ENCODE data around the gene BCO2.

BCO2 gene

DNA sequence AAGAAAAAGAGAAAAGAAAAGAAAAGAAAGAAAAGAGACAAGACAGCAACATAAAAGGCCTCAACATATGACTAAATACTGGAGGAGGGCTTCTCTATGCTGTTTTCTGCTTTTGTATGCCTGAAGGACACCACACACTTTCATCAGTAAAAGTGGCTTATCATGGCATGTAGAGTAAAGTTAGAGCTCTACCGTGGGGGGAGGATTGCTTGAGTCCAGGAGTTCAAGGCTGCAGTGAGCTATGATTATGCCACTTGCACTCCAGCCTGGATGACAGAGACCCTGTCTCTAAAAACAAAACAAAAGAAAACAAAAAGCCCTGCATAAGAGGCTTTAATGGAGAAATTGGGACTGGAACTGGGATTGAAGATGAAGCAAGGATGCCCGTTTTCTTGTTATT lies 56.6 kb downstream of the BCO2 start:
- in situ Hi-C loops (cut with MboI; ENCODE audit: low sequenced_read_pairs, unreplicated experiment), result no loop called here
- TF ChIP-seq, protein P1, sequence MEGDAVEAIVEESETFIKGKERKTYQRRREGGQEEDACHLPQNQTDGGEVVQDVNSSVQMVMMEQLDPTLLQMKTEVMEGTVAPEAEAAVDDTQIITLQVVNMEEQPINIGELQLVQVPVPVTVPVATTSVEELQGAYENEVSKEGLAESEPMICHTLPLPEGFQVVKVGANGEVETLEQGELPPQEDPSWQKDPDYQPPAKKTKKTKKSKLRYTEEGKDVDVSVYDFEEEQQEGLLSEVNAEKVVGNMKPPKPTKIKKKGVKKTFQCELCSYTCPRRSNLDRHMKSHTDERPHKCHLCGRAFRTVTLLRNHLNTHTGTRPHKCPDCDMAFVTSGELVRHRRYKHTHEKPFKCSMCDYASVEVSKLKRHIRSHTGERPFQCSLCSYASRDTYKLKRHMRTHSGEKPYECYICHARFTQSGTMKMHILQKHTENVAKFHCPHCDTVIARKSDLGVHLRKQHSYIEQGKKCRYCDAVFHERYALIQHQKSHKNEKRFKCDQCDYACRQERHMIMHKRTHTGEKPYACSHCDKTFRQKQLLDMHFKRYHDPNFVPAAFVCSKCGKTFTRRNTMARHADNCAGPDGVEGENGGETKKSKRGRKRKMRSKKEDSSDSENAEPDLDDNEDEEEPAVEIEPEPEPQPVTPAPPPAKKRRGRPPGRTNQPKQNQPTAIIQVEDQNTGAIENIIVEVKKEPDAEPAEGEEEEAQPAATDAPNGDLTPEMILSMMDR (IDR thresholded peaks at IDR 0.05; ENCODE audit: borderline replicate concordance, control extremely low read depth, extremely low read depth, insufficient read depth, missing control alignments), result no peak

DNA sequence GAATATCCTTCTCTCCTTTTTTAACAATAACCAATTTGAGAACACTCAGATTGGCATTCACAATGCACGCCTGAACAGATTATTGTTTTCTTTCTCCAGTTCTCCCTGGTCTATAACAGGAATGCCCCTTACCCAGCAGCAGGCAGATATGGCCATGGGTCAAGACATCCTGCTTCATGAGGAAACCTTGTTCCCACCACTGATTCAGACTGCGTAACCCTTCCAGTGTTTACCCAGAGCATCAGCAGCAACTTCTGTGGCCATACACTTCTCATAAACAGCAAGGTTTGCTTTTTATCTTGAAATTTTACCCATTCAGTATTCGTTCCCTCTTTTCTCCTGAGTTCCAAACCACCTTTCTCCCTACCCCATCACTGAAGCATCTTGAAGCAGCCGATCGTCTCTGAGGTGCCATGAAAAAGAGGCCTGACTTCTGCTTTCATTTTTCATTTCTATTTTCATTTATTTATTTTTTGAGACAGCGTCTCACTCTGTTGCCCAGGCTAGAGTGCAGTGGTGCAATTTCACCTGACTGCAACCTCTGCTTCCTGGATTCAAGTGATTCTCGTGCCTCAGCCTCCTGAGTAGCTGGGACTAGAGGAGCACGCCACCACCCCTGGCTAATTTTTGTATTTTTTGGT lies 60.6 kb downstream of the BCO2 start:
- TF ChIP-seq, protein P1 (IDR thresholded peaks at IDR 0.05; ENCODE audit: borderline replicate concordance, control extremely low read depth, extremely low read depth, insufficient read depth, missing control alignments), result no peak
- DNase-seq (ENCODE audit: low spot score), result no peak
- in situ Hi-C loops (cut with MboI; ENCODE audit: low sequenced_read_pairs, unreplicated experiment), result no loop called here

More for the DNA sequence above, 56.6 kb downstream of the BCO2 start:
- no peak for DNase-seq (ENCODE audit: low spot score)

DNA sequence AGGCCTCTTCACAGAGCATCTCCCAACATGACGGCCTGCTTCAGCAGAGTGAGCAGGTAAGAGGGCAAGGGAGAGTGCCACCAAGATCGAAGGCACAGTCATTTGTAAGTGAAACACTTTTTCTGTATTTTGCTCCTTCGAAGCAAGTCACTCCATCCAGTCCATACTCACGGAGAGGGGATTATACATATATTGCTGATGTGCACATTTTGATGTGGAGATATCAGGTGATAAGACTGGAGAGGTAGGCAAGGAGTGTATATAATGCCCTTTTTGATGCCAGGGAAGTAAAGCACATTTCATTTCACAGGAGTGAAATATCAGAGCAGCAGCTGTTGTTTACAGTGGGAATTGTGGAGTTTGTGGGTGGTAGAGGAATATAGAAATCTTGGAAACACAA lies 62.1 kb downstream of the BCO2 start:
- TF ChIP-seq, protein P1 (IDR thresholded peaks at IDR 0.05; ENCODE audit: borderline replicate concordance, control extremely low read depth, extremely low read depth, insufficient read depth, missing control alignments), result no peak
- no peak for DNase-seq (ENCODE audit: low spot score)
- in situ Hi-C loops (cut with MboI; ENCODE audit: low sequenced_read_pairs, unreplicated experiment), result no loop called here

DNA sequence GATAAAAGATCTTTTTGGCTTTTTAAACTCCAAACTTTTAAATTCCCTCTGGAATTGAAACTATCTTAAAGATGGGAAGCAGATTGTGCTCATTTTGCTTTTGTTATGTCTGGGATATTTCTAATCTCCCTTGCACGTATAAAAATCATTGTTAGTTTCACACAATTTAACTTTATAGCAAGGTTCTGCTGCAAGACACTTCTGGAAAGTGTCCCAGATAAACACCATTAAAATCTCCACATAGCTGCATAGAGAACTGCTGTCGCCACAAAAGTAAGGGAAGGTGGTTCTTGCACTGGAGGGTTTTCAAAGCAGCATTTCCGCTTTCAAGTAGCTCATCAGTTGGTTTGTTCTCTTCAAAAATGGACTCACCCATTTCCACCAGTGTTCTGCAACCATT lies 62.7 kb downstream of the BCO2 start:
- no peak for DNase-seq (ENCODE audit: low spot score)
- TF ChIP-seq, protein P1 (IDR thresholded peaks at IDR 0.05; ENCODE audit: borderline replicate concordance, control extremely low read depth, extremely low read depth, insufficient read depth, missing control alignments), result no peak
- in situ Hi-C loops (cut with MboI; ENCODE audit: low sequenced_read_pairs, unreplicated experiment), result no loop called here

DNA sequence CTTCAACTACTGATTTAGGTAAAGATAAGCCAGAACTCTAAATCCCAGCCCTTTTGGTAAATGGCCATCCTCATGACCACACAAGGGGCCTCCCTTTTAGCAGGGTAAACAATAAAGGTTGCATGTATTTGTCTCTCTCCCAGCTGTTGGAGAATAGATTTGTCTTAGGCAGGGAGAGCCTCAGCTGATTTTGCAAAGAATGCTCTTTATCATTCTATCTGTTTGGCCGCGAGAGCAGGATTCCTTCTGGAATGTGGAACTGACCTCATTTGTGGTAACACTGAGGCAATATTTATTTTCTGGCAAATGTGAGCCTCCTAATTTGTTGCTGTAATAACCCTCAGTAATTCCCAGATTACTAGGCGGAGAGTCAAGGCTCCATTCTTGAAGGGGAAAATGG lies 66.2 kb downstream of the BCO2 start:
- in situ Hi-C loops (cut with MboI; ENCODE audit: low sequenced_read_pairs, unreplicated experiment), result no loop called here
- DNase-seq (ENCODE audit: low spot score), result no peak
- TF ChIP-seq, protein P1 (IDR thresholded peaks at IDR 0.05; ENCODE audit: borderline replicate concordance, control extremely low read depth, extremely low read depth, insufficient read depth, missing control alignments), result no peak

DNA sequence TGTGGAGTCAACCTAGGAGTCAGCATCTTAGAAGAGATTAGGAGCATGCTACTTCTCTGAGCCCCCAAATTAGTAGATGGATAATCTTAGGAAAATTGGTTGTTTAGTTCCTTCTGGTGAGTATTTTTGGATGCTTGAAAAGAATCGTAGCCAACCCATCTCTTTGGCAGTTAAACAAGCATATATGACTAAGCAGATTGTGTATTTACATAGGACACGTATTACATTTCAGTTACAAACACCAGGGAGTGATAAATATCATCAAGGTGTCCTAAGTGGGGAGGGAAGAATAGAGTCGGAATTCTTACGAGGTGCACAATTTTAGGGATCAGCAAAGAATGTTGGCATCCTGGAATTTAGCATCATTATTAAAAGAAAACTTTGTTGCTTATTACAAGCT lies 71.9 kb downstream of the BCO2 start:
- DNase-seq (ENCODE audit: low spot score), result no peak
- TF ChIP-seq, protein P1 (IDR thresholded peaks at IDR 0.05; ENCODE audit: borderline replicate concordance, control extremely low read depth, extremely low read depth, insufficient read depth, missing control alignments), result no peak

More for the DNA sequence above, 71.9 kb downstream of the BCO2 start:
- in situ Hi-C loops (cut with MboI; ENCODE audit: low sequenced_read_pairs, unreplicated experiment), result no loop called here

Data from GM13976 (cell line).